Esophagus muscularis mucosa (tissue), 4 donors: ENCODE data around the gene GPR132.

Experiments
- CTCF ChIP-seq, 3 experiments: fragments of 200-600 bp in 2 of 3; fragments of 450-650 bp in 1 of 3; sonication (generic) in 2 of 3; IDR thresholded peaks; one replicate each; pipeline ENCODE4 v1.5.1; 2017 to 2019; ENCODE audit warnings: antibody characterized with exemption in 3 of 3, mild to moderate bottlenecking in 2 of 3, moderate library complexity in 1 of 3
- EP300 ChIP-seq: sonication (generic); formaldehyde crosslinking; IDR thresholded peaks from one replicate; pipeline ENCODE4 v1.6.1; 2017; ENCODE audit warnings: antibody characterized with exemption
- POLR2A ChIP-seq: fragments of 450-650 bp; IDR thresholded peaks from one replicate; pipeline ENCODE4 v1.6.1; 2017; ENCODE audit warnings: antibody characterized with exemption, moderate library complexity, mild to moderate bottlenecking, low read depth
- POLR2AphosphoS5 ChIP-seq, 2 donors: sonication (generic); formaldehyde crosslinking; IDR thresholded peaks; one replicate each; pipeline ENCODE4 v1.6.1; 2017; ENCODE audit warnings: antibody characterized with exemption in 2 of 2

GRCh38 chr14:105041841-105042765 is 23.1 kb downstream of the GPR132 start:
- TF ChIP-seq POLR2A = no peak
- TF ChIP-seq CTCF (IDR thresholded peaks at IDR 0.05) = no peak
- TF ChIP-seq EP300 = no peak
- no peak for TF ChIP-seq POLR2AphosphoS5 (IDR thresholded peaks at IDR 0.05)
